ENCODE measurements around the gene PDGFB. TPM values are rescaled to one million over a fixed set of nuclear protein-coding genes. Genes with fewer than 3 reads are reported as not detected.

The PDGFB gene
- total RNA-seq, 5 donors from 2014 or later (not counting 1 experiment from before 2014, with no cell fraction given), result 2.9 to 18.3 (median 4.6) TPM

DNA sequence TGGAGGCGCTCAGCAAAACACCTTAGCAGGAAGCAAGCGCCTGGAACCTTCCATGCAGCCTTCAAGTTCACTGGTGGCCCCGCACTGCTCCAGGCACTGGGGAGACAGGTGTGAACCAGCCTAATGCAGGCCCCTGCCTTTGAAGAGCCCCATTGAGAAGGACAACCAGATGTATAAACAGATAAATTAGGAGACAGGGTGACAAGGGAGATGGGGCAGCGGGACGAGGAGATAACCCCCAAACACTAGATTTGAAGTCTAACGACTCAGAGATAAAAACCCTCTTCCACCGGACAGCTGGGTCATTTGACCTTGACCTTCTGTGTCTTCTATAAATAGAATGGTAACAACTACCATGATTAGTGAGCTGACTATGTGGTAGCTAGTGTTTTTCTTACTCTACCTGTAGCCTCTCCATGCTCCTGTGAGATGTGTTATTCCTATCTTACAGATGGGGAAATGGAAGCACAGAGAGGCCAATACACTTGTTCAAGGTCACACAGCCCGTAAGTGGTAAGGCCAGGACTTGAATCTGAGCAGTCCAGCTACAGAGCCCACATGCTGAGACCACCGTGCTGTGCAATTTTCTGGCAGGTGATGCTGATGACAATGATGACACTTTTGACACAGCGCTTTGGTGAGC lies 2.0 kb upstream of the PDGFB start:
- Mint-ChIP-seq H3K9me3 (no peaks in the 10 kb centered on the region), H3K27ac (peak overlapping the region in 1 of 2 donors; percentile 6), H3K27me3 (peaks cover 18 to 23% of the 10 kb centered on the region in 2 donors), H3K4me3 (peak overlapping the region in 1 of 3 donors; percentile 91), H3K4me1 (peaks cover 14 to 33% (median 20%) of the 10 kb centered on the region in 3 donors), H3K36me3 (no peaks in the 10 kb centered on the region)
- CTCF ChIA-PET, result no interaction called here
- DNase-seq (no peak), ATAC-seq (replicated peaks in 1 of 4) (no peak)
- no peak overlapping the region for H3K4me3 ChIP-seq (ENCODE audit: control insufficient read depth in 1 of 2, extremely low read depth in 1 of 2, low read length in 1 of 2)
- POLR2A ChIA-PET, result no interaction called here
- H3K36me3 ChIP-seq (ENCODE audit: control insufficient read depth in 2 of 2, extremely low read depth in 1 of 2, insufficient read depth in 1 of 2, low read length in 1 of 2), result no peaks in the 10 kb centered on the region
- WGBS (ENCODE audit: insufficient coverage), result 91% methylated on average over 4 of the region's 10 CpGs
- H3K9me3 ChIP-seq, result no peaks in the 10 kb centered on the region
- H3K27me3 ChIP-seq (replicated peaks in 1 of 2; ENCODE audit: control insufficient read depth in 2 of 2, extremely low read depth in 1 of 2, insufficient read depth in 2 of 2, low read length in 1 of 2), result peaks cover 17 to 61% of the 10 kb centered on the region in 2 experiments
- no peak overlapping the region for H3K27ac ChIP-seq (ENCODE audit: low read length)
- peaks cover 9 to 32% of the 10 kb centered on the region in 2 experiments for H3K4me1 ChIP-seq (ENCODE audit: control insufficient read depth in 1 of 2, extremely low read depth in 1 of 2, insufficient read depth in 2 of 2, low read length in 2 of 2)

DNA sequence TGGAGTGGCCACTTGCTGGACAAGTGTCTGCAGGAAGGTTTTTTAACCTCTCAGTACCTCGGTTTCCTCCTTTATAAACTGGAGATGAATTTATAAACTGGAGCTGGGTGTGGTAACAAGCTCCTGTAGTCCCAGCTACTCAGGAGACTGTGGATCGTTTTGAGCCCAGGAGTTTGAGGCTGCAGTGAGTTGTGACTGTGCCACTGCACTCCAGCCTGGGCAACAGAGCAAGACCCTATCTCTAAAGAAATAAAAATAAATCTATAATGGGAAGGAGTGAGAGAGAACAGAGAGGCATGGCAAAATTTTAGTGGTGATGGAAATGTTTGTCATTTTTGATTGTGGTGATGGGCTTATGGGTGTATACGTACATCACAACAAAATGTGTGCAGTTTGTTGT lies 1.4 kb upstream of the PDGFB start:
- ChIA-PET CTCF (no interaction called here), POLR2A (interaction anchor here in 1 of 2 donors (0.5 kb wide), 1 partner anchor 10 kb away, joined by 4 read pairs; no protein-coding TSS in a partner anchor)
- Mint-ChIP-seq H3K4me1 (peaks cover 20 to 36% (median 26%) of the 10 kb centered on the region in 3 donors), H3K9me3 (no peaks in the 10 kb centered on the region), H3K27me3 (peaks cover 13 to 25% of the 10 kb centered on the region in 2 donors), H3K27ac (peak overlapping the region in 1 of 2 donors; percentile 80), H3K4me3 (peak overlapping the region in 1 of 3 donors; percentile 91), H3K36me3 (no peaks in the 10 kb centered on the region)
- no peaks in the 10 kb centered on the region for H3K9me3 ChIP-seq
- DNase-seq (no peak), ATAC-seq (replicated peaks in 1 of 4) (no peak)
- H3K4me1 ChIP-seq (ENCODE audit: control insufficient read depth in 1 of 2, extremely low read depth in 1 of 2, insufficient read depth in 2 of 2, low read length in 2 of 2), result peaks cover 9 to 38% of the 10 kb centered on the region in 2 experiments
- peaks cover 14 to 58% of the 10 kb centered on the region in 2 experiments for H3K27me3 ChIP-seq (replicated peaks in 1 of 2; ENCODE audit: control insufficient read depth in 2 of 2, extremely low read depth in 1 of 2, insufficient read depth in 2 of 2, low read length in 1 of 2)
- no peaks in the 10 kb centered on the region for H3K36me3 ChIP-seq (ENCODE audit: control insufficient read depth in 2 of 2, extremely low read depth in 1 of 2, insufficient read depth in 1 of 2, low read length in 1 of 2)
- H3K27ac ChIP-seq (ENCODE audit: low read length), result no peak overlapping the region
- no CpG with 5 or more reads among the region's 3 CpGs for WGBS (ENCODE audit: insufficient coverage)
- no peak overlapping the region for H3K4me3 ChIP-seq (ENCODE audit: control insufficient read depth in 1 of 2, extremely low read depth in 1 of 2, low read length in 1 of 2)

DNA sequence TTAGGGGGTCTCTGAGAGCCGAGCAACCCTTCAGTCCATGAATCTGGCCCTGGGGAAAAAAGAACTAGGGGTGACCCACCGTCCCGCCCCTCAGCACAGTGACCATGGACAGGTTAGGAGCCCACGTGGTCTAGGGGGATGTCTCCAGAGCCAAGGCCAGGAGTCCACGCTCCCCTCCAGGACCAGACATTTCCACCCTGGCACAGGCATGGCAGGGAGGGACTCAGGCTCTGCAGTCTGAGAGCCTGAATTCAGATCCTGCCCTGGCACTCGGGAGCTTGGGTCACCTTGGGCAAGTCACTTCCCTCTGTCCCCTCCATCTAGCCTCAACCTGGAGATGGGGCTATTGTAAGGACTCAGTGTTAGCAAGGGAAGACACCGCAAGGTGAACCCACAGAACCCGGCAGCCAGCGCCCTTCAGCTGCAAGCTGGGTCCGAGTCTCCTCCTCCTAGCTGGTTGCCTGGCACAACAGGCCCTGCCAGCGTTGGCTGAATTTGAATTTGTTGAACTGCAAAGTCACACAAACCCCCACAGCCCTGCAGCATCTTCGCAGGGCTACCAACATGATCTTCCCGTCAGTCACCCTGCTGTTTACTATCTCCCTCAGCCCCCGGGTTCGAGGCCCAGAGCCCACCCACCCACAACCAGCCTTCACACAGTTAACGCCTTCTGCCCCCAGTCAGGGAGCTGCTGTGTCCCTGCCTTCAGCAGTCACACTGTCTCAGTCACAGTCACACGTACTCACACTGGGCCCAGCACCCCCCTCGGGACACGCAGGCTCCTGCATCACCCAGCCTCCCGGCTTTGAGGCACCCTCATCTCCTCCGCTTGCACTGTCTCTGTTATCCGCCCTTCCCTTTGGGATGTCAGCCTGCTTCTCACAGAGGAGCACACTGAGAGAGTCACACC lies 603 bp upstream of the PDGFB start:
- Mint-ChIP-seq H3K27ac (peak overlapping the region; percentile 68 to 80), H3K9me3 (no peaks in the 10 kb centered on the region), H3K27me3 (peaks cover 11 to 25% of the 10 kb centered on the region in 2 donors), H3K4me1 (peaks cover 28 to 45% (median 34%) of the 10 kb centered on the region in 3 donors), H3K36me3 (no peaks in the 10 kb centered on the region), H3K4me3 (peak overlapping the region; percentile 71 to 91 (median 82))
- WGBS (ENCODE audit: insufficient coverage), result 63% methylated on average over 19 of the region's 22 CpGs
- Histone ChIP-seq H3K4me3 (ENCODE audit: control insufficient read depth in 1 of 2, extremely low read depth in 1 of 2, low read length in 1 of 2) (peak overlapping the region in 1 of 2 donors; percentile 49), H3K36me3 (ENCODE audit: control insufficient read depth in 2 of 2, extremely low read depth in 1 of 2, insufficient read depth in 1 of 2, low read length in 1 of 2) (no peaks in the 10 kb centered on the region), H3K4me1 (ENCODE audit: control insufficient read depth in 1 of 2, extremely low read depth in 1 of 2, insufficient read depth in 2 of 2, low read length in 2 of 2) (peaks cover 17 to 46% of the 10 kb centered on the region in 2 experiments), H3K27me3 (replicated peaks in 1 of 2; ENCODE audit: control insufficient read depth in 2 of 2, extremely low read depth in 1 of 2, insufficient read depth in 2 of 2, low read length in 1 of 2) (peaks cover 13 to 54% of the 10 kb centered on the region in 2 experiments), H3K9me3 (no peaks in the 10 kb centered on the region), H3K27ac (ENCODE audit: low read length) (no peak overlapping the region)
- ATAC-seq (replicated peaks in 1 of 4) (no peak), DNase-seq (no peak)
- ChIA-PET CTCF (interaction anchor here in 1 of 2 donors (0.6 kb wide), 1 partner anchor 231 kb away, joined by 7 read pairs; no protein-coding TSS in a partner anchor), POLR2A (interaction anchor here in 1 of 2 donors (0.5 kb wide), 1 partner anchor 9 kb away, joined by 4 read pairs; no protein-coding TSS in a partner anchor)

DNA sequence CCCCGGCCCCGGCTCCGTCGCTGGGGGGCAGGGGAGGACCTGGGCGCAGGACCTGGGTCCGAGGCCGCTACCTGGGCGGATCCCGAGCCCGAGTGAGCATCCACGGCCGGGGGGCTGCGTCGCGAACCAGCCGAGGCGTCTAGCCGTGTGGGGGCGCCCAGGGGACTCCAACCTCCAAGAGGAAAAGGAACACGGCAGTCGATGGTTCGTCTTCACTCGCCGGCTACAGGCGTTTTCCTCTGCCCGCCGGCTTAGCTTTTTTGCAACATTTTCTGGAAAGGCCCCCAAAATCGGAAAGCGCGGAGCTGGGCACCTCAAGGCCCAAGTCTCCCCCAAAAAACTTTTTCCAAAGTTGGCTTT lies 666 bp downstream of the PDGFB start:
- peak in 5 of 35 experiments; percentile 23 to 45 (median 25) for DNase-seq
- ChIA-PET POLR2A (no interaction called here), CTCF (no interaction called here)
- no peak for ATAC-seq (replicated peaks in 1 of 4)
- Histone ChIP-seq H3K4me3 (ENCODE audit: control insufficient read depth in 1 of 2, extremely low read depth in 1 of 2, low read length in 1 of 2) (peak overlapping the region; percentile 59 to 74), H3K27me3 (replicated peaks in 1 of 2; ENCODE audit: control insufficient read depth in 2 of 2, extremely low read depth in 1 of 2, insufficient read depth in 2 of 2, low read length in 1 of 2) (peaks cover 10 to 43% of the 10 kb centered on the region in 2 experiments), H3K27ac (ENCODE audit: low read length) (no peak overlapping the region), H3K4me1 (ENCODE audit: control insufficient read depth in 1 of 2, extremely low read depth in 1 of 2, insufficient read depth in 2 of 2, low read length in 2 of 2) (peaks cover 24 to 59% of the 10 kb centered on the region in 2 experiments), H3K36me3 (ENCODE audit: control insufficient read depth in 2 of 2, extremely low read depth in 1 of 2, insufficient read depth in 1 of 2, low read length in 1 of 2) (no peaks in the 10 kb centered on the region), H3K9me3 (no peaks in the 10 kb centered on the region)
- peak overlapping the region; percentile 74 to 91 (median 82) for H3K4me3 Mint-ChIP-seq
- H3K27ac Mint-ChIP-seq, result peak overlapping the region; percentile 49 to 70
- H3K36me3 Mint-ChIP-seq, result no peaks in the 10 kb centered on the region
- WGBS (ENCODE audit: insufficient coverage), result under 1% methylated on average over 30 of the region's 30 CpGs
- no peaks in the 10 kb centered on the region for H3K9me3 Mint-ChIP-seq
- H3K4me1 Mint-ChIP-seq, result peaks cover 40 to 53% (median 47%) of the 10 kb centered on the region in 3 donors
- peaks cover 10 to 20% of the 10 kb centered on the region in 2 donors for H3K27me3 Mint-ChIP-seq

DNA sequence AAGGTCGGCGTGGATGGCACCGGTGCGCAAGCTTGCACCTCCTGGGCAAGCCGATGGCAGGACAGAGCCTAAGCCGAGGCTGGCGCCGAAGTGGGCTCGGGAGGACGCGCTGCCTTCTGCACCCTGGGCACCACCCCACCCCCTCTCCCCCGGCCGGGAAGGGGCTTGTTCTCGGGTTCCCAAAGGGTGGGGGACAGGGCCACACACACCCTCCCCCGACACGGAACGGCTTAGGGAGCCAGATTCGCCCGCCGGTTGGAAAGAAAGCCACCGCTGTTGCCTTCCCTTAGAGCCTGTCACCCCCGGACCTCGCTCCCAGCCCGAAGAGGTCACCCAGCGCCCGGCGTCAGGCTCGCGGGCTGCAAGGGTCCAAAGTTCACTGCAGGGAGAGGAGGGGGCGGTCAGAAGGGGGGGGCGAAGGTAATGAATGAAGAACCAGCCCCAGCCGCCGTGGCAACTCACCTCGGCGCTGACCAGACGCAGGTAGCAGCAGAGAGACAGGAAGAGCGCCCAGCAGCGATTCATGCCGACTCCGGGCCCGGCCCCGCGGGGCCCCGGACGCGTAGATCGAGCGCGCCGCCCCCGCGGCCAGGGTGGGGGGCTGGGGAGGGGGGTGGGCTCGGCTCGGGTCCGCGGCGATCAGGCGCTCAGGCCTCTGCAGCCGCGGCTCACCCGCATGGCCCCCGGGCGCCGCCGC lies 1.2 kb downstream of the PDGFB start:
- H3K4me3 Mint-ChIP-seq, result peak overlapping the region; percentile 85 to 91 (median 89)
- no peaks in the 10 kb centered on the region for H3K36me3 Mint-ChIP-seq
- Histone ChIP-seq H3K27me3 (replicated peaks in 1 of 2; ENCODE audit: control insufficient read depth in 2 of 2, extremely low read depth in 1 of 2, insufficient read depth in 2 of 2, low read length in 1 of 2) (peaks cover 10 to 39% of the 10 kb centered on the region in 2 experiments), H3K4me3 (ENCODE audit: control insufficient read depth in 1 of 2, extremely low read depth in 1 of 2, low read length in 1 of 2) (peak overlapping the region; percentile 64 to 76), H3K36me3 (ENCODE audit: control insufficient read depth in 2 of 2, extremely low read depth in 1 of 2, insufficient read depth in 1 of 2, low read length in 1 of 2) (no peaks in the 10 kb centered on the region), H3K9me3 (no peaks in the 10 kb centered on the region), H3K27ac (ENCODE audit: low read length) (peak overlapping the region; percentile 32), H3K4me1 (ENCODE audit: control insufficient read depth in 1 of 2, extremely low read depth in 1 of 2, insufficient read depth in 2 of 2, low read length in 2 of 2) (peaks cover 24 to 64% of the 10 kb centered on the region in 2 experiments)
- H3K9me3 Mint-ChIP-seq, result no peaks in the 10 kb centered on the region
- CTCF ChIA-PET, result interaction anchor here in 1 of 2 donors (0.9 to 1.3 kb wide), 2 partner anchors 28 to 72 kb away, joined by 3 to 4 read pairs; no protein-coding TSS in a partner anchor
- peaks cover 45 to 57% (median 51%) of the 10 kb centered on the region in 3 donors for H3K4me1 Mint-ChIP-seq
- ATAC-seq (replicated peaks in 1 of 4) (peak in 2 of 4 experiments; percentile 7 to 11), DNase-seq (peak in 6 of 35 experiments; percentile 23 to 47 (median 34))
- WGBS (ENCODE audit: insufficient coverage), result 0% methylated on average over 46 of the region's 65 CpGs
- H3K27me3 Mint-ChIP-seq, result peaks cover 10 to 20% of the 10 kb centered on the region in 2 donors
- POLR2A ChIA-PET, result no interaction called here
- peak overlapping the region; percentile 52 to 84 for H3K27ac Mint-ChIP-seq

Measured in T-cell (primary cell).